HCT116 (cell line): ENCODE results near the gene NFE2L3. TPM values are rescaled to one million over a fixed set of nuclear protein-coding genes. Genes with fewer than 3 reads are reported as not detected.

ENCODE experiments used
- ATAC-seq: fragments of 200-7000 bp; cut with Tn5 transposase; 2 replicates; pipeline ENCODE4 v1.9.1; 2020; ENCODE audit warnings: mild to moderate bottlenecking, moderate library complexity
- BruUV-seq: library from RNA; stranded (reverse); fragments of 400-500 nt; replicated peaks from 2 replicates; lab custom pipeline; 2021; lab: Mats Ljungman, UMichigan
- CTCF ChIA-PET: fragments of 300-600 bp; sonication (Branson Sonifier 250); formaldehyde crosslinking; loops from one replicate; lab custom pipeline; 2021; ENCODE audit warnings: antibody characterized with exemption; lab: Charles Lee
- POLR2A ChIA-PET: fragments of 300-600, 350-600 bp; sonication (Branson Sonifier 250); formaldehyde crosslinking; loops from one replicate; lab custom pipeline; 2021; ENCODE audit warnings: antibody characterized with exemption; lab: Charles Lee
- RAD21 ChIA-PET, 2 experiments: fragments of 300-600 bp; sonication (Branson Sonifier 250); formaldehyde crosslinking; loops; one replicate each; lab custom pipeline; 2023; ENCODE audit warnings: low total read pairs in 2 of 2; ENCODE audit not compliant: uncharacterized antibody in 2 of 2, unreplicated experiment in 2 of 2, low non-redundant PET in 1 of 2; lab: Charles Lee
- DNase-seq: peaks from one replicate; pipeline ENCODE4 v3.0.0-alpha.2; 2010; ENCODE audit warnings: low read depth, low spot score
- H2AFZ ChIP-seq: fragments of 200-600 bp; shearing (Covaris generic), sonication (generic); 2 replicates; pipeline ENCODE4 v1.6.1; 2017; ENCODE audit warnings: low read depth, mixed run types, mixed read lengths, antibody characterized with exemption, low read length; ENCODE audit not compliant: poor library complexity, severe bottlenecking
- H3K27ac ChIP-seq: 2 replicates; pipeline ENCODE4 v1.5.1; 2012; ENCODE audit warnings: low read depth, low read length
- H3K27me3 ChIP-seq: fragments of 200-600 bp; sonication (generic); 2 replicates; pipeline ENCODE4 v1.6.1; 2016; ENCODE audit warnings: mixed run types, low read length, mixed read lengths; ENCODE audit not compliant: insufficient read depth
- H3K36me3 ChIP-seq, 2 experiments: fragments of 200-500 bp in 1 of 2; fragments of 200-600 bp in 1 of 2; sonication (Bioruptor generic) in 1 of 2; sonication (generic) in 1 of 2; 2 replicates each; pipeline versions ENCODE4 v1.5.1 to v1.6.1; 2014 to 2016; ENCODE audit warnings: low read length in 2 of 2, inconsistent platforms in 1 of 2, mixed read lengths in 1 of 2, mixed run types in 1 of 2; ENCODE audit not compliant: insufficient read depth in 2 of 2, control insufficient read depth in 1 of 2
- H3K4me1 ChIP-seq, 2 experiments: fragments of 200-600 bp in 1 of 2; sonication (generic) in 1 of 2; 2 replicates each; pipeline versions ENCODE4 v1.5.1 to v1.6.1; 2012 to 2017; ENCODE audit warnings: low read length in 2 of 2, inconsistent platforms in 1 of 2, mild to moderate bottlenecking in 1 of 2, mixed read lengths in 1 of 2, mixed run types in 1 of 2, moderate library complexity in 1 of 2; ENCODE audit not compliant: insufficient read depth in 2 of 2, control insufficient read depth in 1 of 2
- H3K4me2 ChIP-seq: fragments of 200-600 bp; sonication (generic); 2 replicates; pipeline ENCODE4 v1.6.1; 2017; ENCODE audit warnings: mixed run types, low read length, mixed read lengths
- H3K4me3 ChIP-seq, 2 experiments: fragments of 200-600 bp in 1 of 2; sonication (generic) in 1 of 2; replicated peaks in 1 of 2; 2 replicates each; pipeline ENCODE4 v1.5.1; 2011 to 2016; ENCODE audit warnings: low read length in 2 of 2, control low read depth in 1 of 2, low read depth in 1 of 2, mild to moderate bottlenecking in 1 of 2, mixed read lengths in 1 of 2, mixed run types in 1 of 2
- H3K79me2 ChIP-seq: fragments of 200-600 bp; sonication (generic); 2 replicates; pipeline ENCODE4 v1.6.1; 2017; ENCODE audit warnings: mild to moderate bottlenecking, mixed run types, low read length, moderate library complexity, mixed read lengths; ENCODE audit not compliant: insufficient read depth
- H3K9ac ChIP-seq: fragments of 200-600 bp; sonication (generic); 2 replicates; pipeline ENCODE4 v1.6.1; 2016; ENCODE audit warnings: low read length, mixed read lengths
- H3K9me2 ChIP-seq: fragments of 200-600 bp; sonication (generic), shearing (Covaris generic); 2 replicates; pipeline ENCODE4 v1.6.1; 2017; ENCODE audit warnings: mixed run types, mild to moderate bottlenecking, moderate library complexity; ENCODE audit not compliant: insufficient read depth
- H3K9me3 ChIP-seq, 2 experiments: fragments of 200-500 bp in 1 of 2; fragments of 200-600 bp in 1 of 2; sonication (Bioruptor generic) in 1 of 2; sonication (generic) in 1 of 2; 2 replicates each; pipeline ENCODE4 v1.6.1; 2014 to 2017; ENCODE audit warnings: low read length in 2 of 2, mixed read lengths in 2 of 2, inconsistent platforms in 1 of 2, low read depth in 1 of 2, mild to moderate bottlenecking in 1 of 2, mixed run types in 1 of 2, moderate library complexity in 1 of 2; ENCODE audit not compliant: control insufficient read depth in 1 of 2, insufficient read depth in 1 of 2
- H4K20me1 ChIP-seq: fragments of 200-600 bp; sonication (generic), shearing (Covaris generic); 2 replicates; pipeline ENCODE4 v1.6.1; 2017; ENCODE audit warnings: mixed run types, mild to moderate bottlenecking, moderate library complexity; ENCODE audit not compliant: insufficient read depth
- EGR1 ChIP-seq: IDR thresholded peaks from 2 replicates; pipeline ENCODE4 v1.6.1; 2012; ENCODE audit warnings: low read depth
- ELF1 ChIP-seq: IDR thresholded peaks from 2 replicates; pipeline ENCODE4 v1.6.1; 2012; ENCODE audit warnings: low read depth, borderline replicate concordance
- FOSL1 ChIP-seq: IDR thresholded peaks from 2 replicates; pipeline ENCODE4 v1.6.1; 2012; ENCODE audit warnings: low read depth
- POLR2A ChIP-seq: IDR thresholded peaks from 2 replicates; pipeline ENCODE4 v1.7.0; 2011; ENCODE audit warnings: borderline replicate concordance; ENCODE audit not compliant: insufficient read depth, insufficient read length; ENCODE audit errors: extremely low read depth
- RAD21 ChIP-seq: IDR thresholded peaks from 2 replicates; pipeline ENCODE4 v1.6.1; 2012; ENCODE audit warnings: low read depth, mild to moderate bottlenecking
- SP1 ChIP-seq: IDR thresholded peaks from 2 replicates; pipeline ENCODE4 v1.6.1; 2012; ENCODE audit warnings: low read depth
- SRF ChIP-seq: IDR thresholded peaks from 2 replicates; pipeline ENCODE4 v1.6.1; 2012; ENCODE audit warnings: low read depth
- YY1 ChIP-seq: IDR thresholded peaks from 2 replicates; pipeline ENCODE4 v1.6.1; 2011; ENCODE audit warnings: low read length, low read depth, moderate library complexity, mild to moderate bottlenecking; ENCODE audit not compliant: insufficient replicate concordance; ENCODE audit errors: extremely low read depth
- ZNF274 ChIP-seq: fragments of 200-500 bp; sonication (Bioruptor generic); IDR thresholded peaks from 2 replicates; pipeline ENCODE4 v1.6.1; 2014; ENCODE audit warnings: mild to moderate bottlenecking, low read depth, low read length, inconsistent platforms
- intact Hi-C: fragments of 100-400 bp; cut with micrococcal nuclease; formaldehyde crosslinking; loops from 2 replicates; pipeline ENCODE4 v1.10.0; 2022
- total RNA-seq: library from RNA; stranded (reverse); gene quantifications from one replicate; pipeline ENCODE4 v1.2.1, GENCODE V29; 2021; ENCODE audit not compliant: unreplicated experiment
- TF ChIP-seq, protein P1 (sequence below): IDR thresholded peaks from 2 replicates; pipeline ENCODE4 v1.6.1; 2012; ENCODE audit warnings: low read depth
- TF ChIP-seq, protein P2 (sequence below): IDR thresholded peaks from 2 replicates; pipeline ENCODE4 v1.6.1; 2012

The NFE2L3 gene
- total RNA-seq, 1 experiment from 2014 or later, result 27.0 TPM

DNA sequence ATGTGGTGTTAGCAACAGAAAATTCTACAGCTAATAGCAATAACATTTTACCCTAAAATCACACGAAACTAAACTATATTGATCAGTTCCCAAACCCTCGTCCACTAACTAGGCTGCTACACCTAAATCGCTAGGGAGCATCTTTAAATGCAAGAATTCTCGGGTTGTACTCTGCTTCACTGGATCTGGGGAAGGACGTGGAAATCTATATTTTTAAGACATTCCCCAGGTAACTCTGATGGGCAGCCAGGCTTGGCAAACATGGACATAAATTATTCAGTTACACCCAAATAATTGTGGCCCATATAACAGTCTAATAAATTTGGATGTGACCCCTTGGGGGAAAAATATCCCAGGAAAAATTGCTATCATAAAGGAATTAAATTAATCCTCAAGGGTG lies 36.3 kb upstream of the NFE2L3 start:
- TF ChIP-seq FOSL1, result no peak
- no peak for TF ChIP-seq SRF
- no peak for TF ChIP-seq ELF1
- no peak for TF ChIP-seq ZNF274
- TF ChIP-seq, protein P1, sequence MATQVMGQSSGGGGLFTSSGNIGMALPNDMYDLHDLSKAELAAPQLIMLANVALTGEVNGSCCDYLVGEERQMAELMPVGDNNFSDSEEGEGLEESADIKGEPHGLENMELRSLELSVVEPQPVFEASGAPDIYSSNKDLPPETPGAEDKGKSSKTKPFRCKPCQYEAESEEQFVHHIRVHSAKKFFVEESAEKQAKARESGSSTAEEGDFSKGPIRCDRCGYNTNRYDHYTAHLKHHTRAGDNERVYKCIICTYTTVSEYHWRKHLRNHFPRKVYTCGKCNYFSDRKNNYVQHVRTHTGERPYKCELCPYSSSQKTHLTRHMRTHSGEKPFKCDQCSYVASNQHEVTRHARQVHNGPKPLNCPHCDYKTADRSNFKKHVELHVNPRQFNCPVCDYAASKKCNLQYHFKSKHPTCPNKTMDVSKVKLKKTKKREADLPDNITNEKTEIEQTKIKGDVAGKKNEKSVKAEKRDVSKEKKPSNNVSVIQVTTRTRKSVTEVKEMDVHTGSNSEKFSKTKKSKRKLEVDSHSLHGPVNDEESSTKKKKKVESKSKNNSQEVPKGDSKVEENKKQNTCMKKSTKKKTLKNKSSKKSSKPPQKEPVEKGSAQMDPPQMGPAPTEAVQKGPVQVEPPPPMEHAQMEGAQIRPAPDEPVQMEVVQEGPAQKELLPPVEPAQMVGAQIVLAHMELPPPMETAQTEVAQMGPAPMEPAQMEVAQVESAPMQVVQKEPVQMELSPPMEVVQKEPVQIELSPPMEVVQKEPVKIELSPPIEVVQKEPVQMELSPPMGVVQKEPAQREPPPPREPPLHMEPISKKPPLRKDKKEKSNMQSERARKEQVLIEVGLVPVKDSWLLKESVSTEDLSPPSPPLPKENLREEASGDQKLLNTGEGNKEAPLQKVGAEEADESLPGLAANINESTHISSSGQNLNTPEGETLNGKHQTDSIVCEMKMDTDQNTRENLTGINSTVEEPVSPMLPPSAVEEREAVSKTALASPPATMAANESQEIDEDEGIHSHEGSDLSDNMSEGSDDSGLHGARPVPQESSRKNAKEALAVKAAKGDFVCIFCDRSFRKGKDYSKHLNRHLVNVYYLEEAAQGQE, result no peak
- no peak for TF ChIP-seq POLR2A
- no peak for TF ChIP-seq SP1
- TF ChIP-seq, protein P2, sequence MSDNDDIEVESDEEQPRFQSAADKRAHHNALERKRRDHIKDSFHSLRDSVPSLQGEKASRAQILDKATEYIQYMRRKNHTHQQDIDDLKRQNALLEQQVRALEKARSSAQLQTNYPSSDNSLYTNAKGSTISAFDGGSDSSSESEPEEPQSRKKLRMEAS, result no peak
- no peak for TF ChIP-seq RAD21
- TF ChIP-seq YY1, result no peak
- no peak for TF ChIP-seq EGR1
- H3K4me2 ChIP-seq, result no peak overlapping the region
- no peak overlapping the region for H3K9ac ChIP-seq
- no peaks in the 10 kb centered on the region for H3K27me3 ChIP-seq
- no peaks in the 10 kb centered on the region for H3K79me2 ChIP-seq
- POLR2A ChIA-PET, result no interaction called here
- H3K9me3 ChIP-seq, result no peaks in the 10 kb centered on the region
- DNase-seq (no peak), ATAC-seq (no peak)
- no TSS peak for BruUV-seq
- H3K27ac ChIP-seq, result no peak overlapping the region
- H4K20me1 ChIP-seq, result no peaks in the 10 kb centered on the region
- H3K36me3 ChIP-seq, result no peaks in the 10 kb centered on the region
- no peak overlapping the region for H2AFZ ChIP-seq
- CTCF ChIA-PET, result no interaction called here
- RAD21 ChIA-PET, result no interaction called here
- H3K4me3 ChIP-seq, result no peak overlapping the region
- no peaks in the 10 kb centered on the region for H3K4me1 ChIP-seq
- no peaks in the 10 kb centered on the region for H3K9me2 ChIP-seq
- intact Hi-C loops, result no loop called here
